ENCODE measurements around the gene C12orf57.

The C12orf57 gene

GRCh38 chr12:6919588-6919987 is 24.2 kb upstream of the C12orf57 start:
- peak; percentile 40 for DNase-seq

- no peak for DNase-seq
These were observed 22.3 kb upstream of the C12orf57 start for GRCh38 chr12:6921539-6921938.

GRCh38 chr12:6921996-6922946 is 21.6 kb upstream of the C12orf57 start:
- no peak for DNase-seq

- no peak for DNase-seq
These were observed 20.7 kb upstream of the C12orf57 start for GRCh38 chr12:6923003-6923732.

GRCh38 chr12:6923851-6924250 is 20.0 kb upstream of the C12orf57 start:
- DNase-seq, result no peak

- no peak for DNase-seq
These were observed 18.6 kb upstream of the C12orf57 start for GRCh38 chr12:6925239-6925539.

- peak; percentile 28 for DNase-seq
These were observed 18.1 kb upstream of the C12orf57 start for GRCh38 chr12:6925540-6926279.

- peak; percentile 78 for DNase-seq
These were observed 16.3 kb upstream of the C12orf57 start, which contains the start of gene ATN1 for GRCh38 chr12:6927379-6928021. TSS of gene ATN1 (plus strand) at chr12:6927959. CDS start at chr12:6934002, 6,043 bp downstream.

- DNase-seq, result peak; percentile 23
These were observed 15.7 kb upstream of the C12orf57 start for GRCh38 chr12:6928022-6928702.

- DNase-seq, result no peak
These were observed 15.0 kb upstream of the C12orf57 start for GRCh38 chr12:6928703-6929407.

- peak; percentile 77 for DNase-seq
These were observed 14.1 kb upstream of the C12orf57 start for GRCh38 chr12:6929466-6930452.

- DNase-seq, result peak; percentile 40
These were observed 11.1 kb upstream of the C12orf57 start for GRCh38 chr12:6932766-6933165.

- no peak for DNase-seq
These were observed 9.7 kb upstream of the C12orf57 start for GRCh38 chr12:6934110-6934509.

GRCh38 chr12:6935371-6936193 is 8.2 kb upstream of the C12orf57 start:
- DNase-seq, result no peak

GRCh38 chr12:6936194-6936635 is 7.6 kb upstream of the C12orf57 start:
- DNase-seq, result no peak

GRCh38 chr12:6936636-6937480 is 7.0 kb upstream of the C12orf57 start:
- peak; percentile 22 for DNase-seq

- DNase-seq, result peak; percentile 97
These were observed 6.1 kb upstream of the C12orf57 start for GRCh38 chr12:6937481-6938352.

All from OCI-M1 (cell line).